ENCODE data around the gene SEMA3D.

Gene SEMA3D

DNA sequence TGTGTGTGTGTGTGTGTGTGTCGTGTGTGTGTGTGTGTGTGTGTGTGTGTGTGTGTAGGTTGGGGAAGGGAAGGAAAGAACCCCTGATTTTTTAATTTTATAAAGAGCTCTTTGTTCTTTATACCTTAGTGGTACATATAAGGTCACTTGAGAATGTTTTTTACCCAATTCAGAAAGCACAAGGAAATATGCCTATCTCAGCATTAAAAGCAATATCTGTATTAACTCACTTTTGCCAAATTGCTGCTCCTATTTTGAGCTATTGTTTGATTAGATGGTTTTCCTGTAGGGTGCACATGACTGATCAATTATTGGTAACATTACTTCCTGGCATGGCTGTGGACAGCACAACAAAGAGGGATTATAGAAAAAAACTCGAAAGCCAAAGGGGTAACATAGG lies 60.5 kb downstream of the SEMA3D start:
- DNase-seq (ENCODE audit: low read depth) = no peak

DNA sequence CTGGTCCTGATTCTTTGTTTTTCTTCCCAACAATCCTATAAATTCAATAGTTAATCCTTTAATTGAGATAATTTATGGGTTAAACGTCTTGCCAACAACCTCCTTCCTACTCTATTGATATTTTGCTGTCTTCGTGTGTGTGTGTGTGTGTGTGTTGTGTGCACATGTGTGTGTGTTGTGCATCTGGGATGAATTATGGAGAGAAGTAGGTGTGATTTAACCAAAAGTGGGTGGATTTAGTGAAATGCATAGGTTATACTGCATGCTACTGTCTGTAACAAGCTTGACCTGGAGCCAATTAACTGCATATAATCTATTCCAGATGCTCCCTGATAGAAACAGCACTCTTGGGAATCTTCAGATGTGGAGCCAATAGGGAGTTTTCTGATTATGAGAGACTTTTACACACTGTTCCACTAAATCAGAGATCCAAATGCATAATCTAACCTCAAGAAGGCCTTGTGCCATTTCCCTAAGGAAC lies 61.2 kb downstream of the SEMA3D start:
- no peak for DNase-seq (ENCODE audit: low read depth)

DNA sequence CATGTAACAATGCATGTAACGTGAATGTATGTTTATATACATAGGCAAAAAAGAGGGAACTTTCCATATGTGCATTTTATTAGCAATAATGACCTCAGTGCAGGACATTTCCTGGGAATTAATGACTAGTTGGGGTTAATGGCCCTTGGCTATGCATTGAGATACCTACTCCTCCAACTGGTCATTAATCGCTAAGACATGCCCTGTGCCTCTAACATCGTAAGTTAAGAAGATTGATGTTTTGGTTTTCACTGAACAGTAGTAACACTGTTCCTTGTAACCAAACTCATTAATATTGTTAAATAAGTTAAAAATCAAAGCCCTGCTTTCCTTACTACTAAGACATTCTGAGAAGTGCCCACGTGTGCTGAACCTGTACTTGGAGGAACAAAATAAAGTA lies 61.7 kb downstream of the SEMA3D start:
- no peak for DNase-seq (ENCODE audit: low read depth)

DNA sequence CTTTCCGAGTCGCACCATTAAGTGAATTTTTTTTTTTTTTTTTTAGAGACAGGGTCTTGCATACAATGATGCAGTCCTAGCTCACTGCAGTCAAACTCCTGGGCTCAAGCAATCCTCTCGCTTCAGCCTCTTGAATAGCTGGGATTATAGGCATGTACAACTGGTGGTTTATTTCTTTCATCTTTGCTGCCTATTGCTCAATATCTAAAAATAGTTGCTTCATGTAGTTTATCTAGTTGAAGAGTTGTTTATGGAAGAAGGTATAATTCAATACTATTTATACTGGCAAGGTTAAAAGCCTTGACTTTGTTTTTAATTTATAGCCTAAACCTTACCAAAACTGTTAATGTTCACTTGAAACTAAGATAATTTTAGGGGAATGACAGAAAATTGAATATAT lies 66.9 kb downstream of the SEMA3D start:
- DNase-seq (ENCODE audit: low read depth) = peak; percentile 72

DNA sequence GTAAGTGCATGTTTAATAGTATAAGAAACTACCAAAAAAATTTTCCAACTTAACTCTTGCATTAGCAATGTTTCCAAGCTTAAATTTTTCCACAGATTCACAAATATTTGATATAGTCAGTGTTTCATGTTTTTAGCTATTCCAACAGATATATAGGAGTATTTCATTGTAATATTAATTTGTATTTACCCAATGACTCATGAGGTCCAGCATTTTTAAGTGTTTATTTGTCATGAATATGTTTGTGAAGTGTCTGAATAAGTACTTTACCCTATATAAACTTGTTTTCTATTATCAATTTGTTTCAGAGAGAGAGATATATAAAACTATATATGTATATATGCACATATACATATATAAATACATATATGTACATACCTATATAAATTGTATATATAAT lies 71.0 kb downstream of the SEMA3D start:
- DNase-seq (ENCODE audit: low read depth) = no peak

DNA sequence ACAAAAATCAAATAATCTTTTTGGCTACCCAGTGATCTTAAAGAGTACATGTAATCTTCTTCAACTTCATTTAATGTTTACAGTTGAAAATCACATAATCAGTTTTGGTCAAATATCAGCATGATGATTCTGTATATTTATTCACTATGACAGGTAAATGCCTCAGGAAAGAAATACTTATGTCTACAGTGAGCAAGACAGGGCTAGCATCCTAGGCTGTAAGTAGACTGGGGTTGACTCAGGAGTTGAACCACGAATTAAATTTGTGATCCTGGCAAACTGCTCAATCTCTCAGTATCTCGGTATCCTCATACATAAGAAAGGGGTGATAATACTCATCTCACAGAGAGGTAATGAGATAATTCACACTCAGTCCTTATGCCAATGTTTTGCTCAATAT lies 71.8 kb downstream of the SEMA3D start:
- DNase-seq (ENCODE audit: low read depth) = no peak

DNA sequence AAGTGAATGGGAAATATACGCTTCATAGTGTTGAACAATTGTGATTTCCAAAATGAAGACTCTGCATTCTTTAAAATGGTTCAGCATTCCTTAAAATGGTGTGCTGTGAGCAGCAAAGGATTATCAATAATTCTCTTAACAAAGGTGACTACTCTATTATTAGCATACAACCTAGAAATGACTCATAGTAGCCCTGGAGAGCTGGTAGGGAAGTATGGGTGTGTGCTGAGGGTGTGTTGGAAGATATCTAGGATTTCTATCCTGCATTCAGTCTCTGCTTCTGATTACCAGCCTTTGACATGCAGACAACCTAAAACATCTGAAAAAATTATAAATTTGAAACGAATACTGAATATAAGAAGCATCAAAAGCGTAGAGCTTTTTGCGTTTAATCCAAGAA lies 72.5 kb downstream of the SEMA3D start:
- DNase-seq (ENCODE audit: low read depth) = no peak

DNA sequence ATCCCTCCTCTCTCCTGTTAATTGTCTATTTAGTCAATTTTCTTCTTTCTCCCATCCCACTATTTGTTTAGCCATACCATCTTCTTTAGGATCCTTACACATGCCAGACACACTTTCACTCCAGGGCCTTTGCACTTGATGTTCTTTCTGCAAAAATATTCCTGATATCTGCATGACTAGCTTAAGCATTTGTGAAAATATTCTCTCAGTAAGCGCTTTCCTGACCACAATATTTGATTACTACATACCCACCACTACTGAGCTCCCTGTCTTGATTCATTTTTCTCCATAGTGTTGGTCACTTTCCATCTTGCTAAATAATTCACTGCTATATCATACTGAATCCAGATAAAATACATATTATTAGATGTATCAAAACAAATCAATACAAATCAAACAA lies 75.1 kb downstream of the SEMA3D start:
- DNase-seq (ENCODE audit: low read depth) = peak; percentile 90

DNA sequence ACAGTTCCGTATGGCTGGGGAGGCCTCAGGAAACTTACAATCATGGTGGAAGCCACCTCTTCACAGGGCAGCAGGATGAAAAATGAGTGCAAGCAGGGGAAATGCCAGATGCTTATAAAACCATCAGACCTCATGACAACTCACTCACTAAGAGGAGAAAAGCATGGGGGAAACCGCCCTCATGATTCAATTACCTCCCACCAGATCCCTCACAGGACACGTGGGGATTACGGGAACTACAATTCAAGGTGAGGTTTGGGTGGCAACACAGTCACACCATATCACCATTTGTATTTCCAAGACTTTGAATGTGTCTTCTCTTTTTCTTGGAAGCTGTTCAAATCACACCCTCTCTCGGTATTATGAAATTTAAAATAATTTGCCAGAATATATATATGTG lies 80.1 kb downstream of the SEMA3D start:
- DNase-seq (ENCODE audit: low read depth) = no peak

DNA sequence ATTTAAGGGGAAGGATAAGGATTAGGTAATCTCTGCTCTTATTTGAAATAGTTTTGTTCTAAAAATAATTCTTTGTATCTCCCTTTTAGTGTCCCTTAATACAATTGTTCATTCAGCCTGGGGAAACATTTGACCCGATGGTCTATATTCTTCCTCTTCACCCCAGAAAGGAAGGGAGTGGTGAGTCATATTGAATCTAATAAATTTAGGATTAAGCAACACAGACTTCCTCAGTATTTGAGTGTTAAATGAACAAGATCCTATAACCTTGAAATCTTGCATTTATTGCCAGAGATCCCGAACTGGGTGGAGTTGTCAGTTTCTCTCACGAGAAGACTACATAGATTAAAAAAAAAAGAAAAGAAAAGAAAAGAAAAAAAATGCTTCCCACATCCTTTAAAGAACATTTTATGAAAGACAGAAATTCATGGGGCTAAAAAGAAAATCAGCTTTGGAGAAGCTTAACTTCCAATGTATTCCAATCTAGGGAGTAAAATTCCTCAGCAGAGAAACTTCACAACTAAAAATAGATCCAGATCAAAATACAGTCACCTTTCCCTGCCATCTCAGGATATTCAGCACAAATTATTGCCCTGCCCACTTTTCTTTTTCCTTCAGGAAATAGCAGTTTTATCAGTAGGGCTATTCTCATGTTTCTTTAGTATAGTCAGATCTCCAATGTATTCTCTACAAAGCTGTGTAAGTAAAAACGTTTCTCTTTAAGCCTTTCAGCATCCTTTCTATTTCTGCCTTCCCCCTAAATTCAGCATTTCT lies 82.2 kb downstream of the SEMA3D start:
- peak; percentile 21 for DNase-seq (ENCODE audit: low read depth)

DNA sequence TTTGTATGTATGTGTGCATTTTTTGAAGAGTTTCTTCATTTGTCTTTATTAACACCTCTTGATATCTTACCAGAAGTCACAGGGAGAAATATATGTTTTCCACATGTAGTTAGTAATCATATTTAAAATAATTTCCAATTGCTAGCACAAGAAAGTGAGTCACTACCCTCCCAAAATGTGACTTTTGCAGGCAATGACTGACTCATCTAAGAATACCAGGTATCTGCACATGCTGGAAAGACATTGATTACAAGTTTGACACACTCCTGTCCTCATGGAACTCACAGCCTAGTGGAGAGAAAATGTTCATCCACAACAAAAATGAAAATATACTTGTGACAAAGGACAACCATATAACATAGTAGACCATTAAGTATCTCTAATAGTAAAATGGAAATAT lies 82.9 kb downstream of the SEMA3D start:
- no peak for DNase-seq (ENCODE audit: low read depth)

DNA sequence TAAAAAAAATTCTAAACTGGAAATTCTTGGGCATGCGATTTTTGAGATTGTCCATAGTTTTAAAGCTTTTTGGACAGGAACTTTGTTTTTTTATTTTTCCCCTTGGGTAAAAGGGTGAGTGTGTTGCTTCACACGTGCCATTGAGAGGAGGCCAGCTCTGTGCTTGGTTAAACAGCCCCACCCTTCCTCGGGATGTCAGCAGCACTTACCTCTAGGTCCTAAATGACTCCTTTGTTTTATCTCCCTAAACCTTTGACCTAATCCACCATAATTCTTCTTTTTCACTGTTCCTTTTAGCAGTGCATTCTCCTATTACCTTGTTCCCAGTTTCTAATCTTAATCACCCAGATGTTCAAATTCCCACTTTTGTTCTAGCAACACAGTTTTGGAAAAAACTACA lies 83.5 kb downstream of the SEMA3D start:
- no peak for DNase-seq (ENCODE audit: low read depth)

DNA sequence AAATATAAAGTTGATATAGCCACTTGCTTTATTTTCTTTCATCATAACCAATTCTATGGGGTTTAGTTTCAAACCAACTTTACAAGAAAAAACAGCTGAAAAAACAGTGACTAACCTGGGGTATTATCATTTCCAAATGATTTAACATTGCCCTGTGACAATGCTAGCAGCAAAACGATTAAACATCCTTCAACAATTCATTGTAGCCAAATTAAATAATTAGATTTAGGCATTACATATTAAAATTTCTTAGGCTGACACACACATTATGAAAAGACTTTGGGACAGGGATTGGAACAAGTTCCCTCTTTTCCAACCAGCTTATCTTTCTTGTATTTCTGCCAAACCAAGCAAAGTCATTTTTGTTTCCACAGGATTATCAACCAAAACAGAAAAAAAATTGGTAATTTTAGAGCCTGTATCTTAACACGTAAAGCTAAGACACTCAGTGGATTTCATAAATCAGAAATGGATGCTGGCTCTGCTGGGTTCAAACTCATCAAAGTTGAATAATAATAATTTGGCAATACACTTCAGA lies 84.0 kb downstream of the SEMA3D start:
- peak; percentile 9 for DNase-seq (ENCODE audit: low read depth)

DNA sequence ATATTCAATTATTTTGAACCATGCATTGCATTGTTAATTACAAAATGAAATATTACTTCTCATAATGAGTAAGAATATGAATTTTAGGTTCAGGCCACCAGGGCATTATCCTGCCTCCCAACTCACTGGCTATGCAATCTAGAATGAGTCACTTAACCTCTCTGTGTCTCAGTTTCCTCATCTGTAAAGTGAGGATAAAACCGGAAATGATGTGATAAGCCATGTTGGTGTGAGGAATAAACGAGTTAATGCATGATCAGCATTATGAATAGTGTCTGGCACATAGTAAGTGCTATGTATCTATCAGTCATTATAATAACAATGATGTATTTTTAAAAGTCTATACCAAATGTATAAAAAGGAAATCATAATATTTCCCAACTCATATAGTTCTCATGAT lies 85.5 kb downstream of the SEMA3D start:
- no peak for DNase-seq (ENCODE audit: low read depth)

DNA sequence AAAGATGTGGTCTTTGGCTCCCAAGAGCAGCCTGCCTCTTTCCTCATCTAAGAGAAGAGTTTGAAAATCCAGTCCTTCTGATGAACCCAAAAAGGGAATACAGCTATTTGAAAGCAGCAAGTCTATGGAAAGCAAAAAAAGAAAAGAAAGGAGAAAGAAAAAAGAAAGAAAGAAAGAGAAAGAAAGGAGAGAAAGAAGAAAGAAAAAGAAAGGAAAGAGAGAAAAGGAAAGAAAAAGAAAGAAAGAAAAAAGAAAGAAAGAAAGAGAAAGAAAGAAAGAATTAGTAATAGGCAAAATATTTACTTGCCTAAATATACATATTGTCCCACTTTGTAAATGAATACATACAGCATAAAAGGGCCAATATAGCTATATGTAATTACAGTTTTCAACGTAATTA lies 89.0 kb downstream of the SEMA3D start:
- DNase-seq (ENCODE audit: low read depth) = no peak

DNA sequence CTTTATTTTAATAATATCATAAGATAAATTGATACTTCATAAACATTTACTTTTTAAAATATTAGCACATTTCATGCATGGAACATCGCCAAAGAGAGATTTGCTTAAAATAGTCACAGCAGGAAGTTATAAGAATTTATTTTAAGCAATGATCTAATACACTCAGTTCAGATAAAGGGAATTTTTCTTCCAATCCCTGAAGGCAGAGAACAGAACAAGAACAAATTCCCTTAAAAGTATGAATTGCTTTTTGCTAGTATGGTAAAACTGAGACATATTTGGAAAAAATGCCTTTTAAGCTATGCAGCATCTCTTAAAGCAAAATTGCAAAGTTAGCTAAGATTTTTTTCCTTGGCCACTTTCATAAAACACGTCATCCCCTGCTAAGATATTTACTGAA lies 91.0 kb downstream of the SEMA3D start:
- no peak for DNase-seq (ENCODE audit: low read depth)

DNA sequence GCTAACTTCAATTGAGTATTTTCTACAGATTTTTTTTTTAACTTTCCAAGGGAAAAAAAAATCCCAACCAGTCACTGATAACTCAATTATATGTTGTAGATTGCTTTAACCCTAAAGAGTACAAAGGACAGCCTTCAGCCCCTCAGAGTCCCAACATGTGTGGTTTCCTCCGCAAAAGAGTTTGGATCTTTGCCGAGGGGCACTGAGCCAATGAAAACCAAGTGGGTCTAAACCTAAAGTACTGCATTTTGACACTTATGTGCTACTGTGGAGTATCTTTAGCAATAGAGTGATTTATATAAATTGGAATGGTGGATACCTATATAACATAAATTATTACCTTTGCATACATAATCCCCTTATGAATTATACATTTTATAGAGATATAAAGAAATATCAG lies 91.5 kb downstream of the SEMA3D start:
- no peak for DNase-seq (ENCODE audit: low read depth)

DNA sequence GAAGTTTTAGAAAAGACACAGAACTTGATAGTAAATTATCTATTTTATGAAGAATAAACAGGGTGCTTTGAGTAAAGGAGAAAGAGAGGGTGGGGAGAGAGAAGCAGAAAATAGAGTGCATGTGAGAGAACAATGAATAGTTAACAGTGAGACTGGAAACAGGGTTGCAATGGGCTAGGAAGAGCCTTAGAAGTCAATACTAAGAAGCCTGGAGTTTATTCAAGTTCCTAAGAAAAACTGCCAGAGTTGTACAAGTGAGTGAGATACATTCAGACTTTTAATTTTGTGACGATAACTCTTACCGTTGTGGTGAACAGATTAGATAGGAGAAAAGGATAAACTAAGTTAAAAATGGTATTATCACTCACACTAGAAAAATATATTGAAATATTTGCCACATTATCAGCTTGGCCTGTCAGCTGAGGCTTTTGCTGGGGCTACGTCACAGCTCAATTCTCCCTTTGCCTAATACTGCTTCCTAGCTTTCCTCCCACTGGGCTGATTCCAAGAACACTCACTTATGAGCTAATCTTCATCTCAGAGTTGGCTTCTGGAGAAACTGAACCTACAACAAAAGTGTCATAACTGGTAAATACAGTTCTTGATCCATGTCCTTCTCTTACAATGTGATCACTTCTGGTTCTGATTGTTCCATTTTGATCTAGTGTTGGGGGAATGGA lies 92.7 kb downstream of the SEMA3D start:
- DNase-seq (ENCODE audit: low read depth) = no peak

DNA sequence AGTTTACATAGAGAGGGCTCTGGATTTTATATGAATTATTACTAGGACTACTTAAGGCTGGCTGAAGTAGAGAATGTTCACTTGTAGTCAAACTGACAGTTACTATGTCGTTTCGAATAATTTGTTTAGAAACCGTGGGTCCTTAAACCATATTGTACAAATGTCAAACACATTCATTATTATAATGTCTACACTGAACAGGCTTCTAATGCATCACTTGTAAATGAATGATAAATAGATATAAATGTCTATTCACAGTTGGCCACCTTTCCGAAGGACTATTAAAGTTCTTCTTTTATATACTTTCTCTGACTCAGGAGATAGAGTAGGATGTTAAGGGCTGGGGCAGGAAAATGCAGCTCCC lies 95.3 kb downstream of the SEMA3D start:
- no peak for DNase-seq (ENCODE audit: low read depth)

DNA sequence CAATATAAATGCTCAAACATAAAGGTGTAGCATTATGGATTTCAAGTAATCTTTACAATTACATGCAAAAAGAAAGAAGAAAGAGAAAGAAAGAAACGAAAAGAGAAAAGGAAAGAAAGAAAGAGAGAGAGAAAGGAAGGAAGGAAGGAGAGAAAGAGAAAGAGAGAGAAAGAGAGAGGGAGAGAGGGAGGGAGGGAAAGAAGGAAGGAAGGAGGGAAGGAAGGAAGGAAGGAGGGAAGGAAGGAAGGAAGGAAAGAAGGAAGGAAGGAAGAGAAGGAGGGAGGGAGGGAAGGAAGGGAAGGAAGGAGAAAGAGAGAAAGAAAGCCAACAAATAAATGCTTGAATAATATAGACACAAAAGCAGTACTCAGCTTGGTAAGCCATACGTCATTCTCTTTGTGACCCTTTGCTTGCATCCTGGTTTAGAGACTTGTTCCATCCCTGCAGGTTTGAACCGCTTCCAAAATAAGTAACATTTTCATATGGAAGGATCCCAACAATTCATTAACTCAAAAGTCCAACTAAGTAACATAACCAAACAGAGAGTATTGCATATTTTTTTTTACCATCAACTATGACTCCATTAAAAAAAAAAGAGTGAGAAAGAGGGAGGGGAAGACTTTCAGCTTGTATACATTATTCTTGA lies 95.8 kb downstream of the SEMA3D start:
- no peak for DNase-seq (ENCODE audit: low read depth)

DNA sequence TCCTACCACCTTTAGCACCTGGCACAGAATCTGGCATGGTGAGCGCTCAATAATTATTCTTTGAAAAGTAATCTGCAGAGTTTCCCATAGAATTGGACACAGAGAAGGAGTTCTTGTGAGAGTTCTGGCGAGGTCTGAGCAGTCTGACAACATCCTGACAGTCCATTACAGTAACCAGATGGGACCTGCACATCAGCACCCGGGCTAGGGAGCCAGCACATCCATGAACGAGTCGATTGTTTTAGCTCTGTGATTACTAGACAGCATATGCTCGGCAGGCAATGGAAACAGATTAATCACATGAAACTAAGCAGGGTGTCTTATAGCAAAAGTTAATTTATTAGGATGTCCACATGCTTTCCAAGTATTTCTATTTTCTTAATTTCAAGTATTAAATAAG lies 96.7 kb downstream of the SEMA3D start:
- no peak for DNase-seq (ENCODE audit: low read depth)

DNA sequence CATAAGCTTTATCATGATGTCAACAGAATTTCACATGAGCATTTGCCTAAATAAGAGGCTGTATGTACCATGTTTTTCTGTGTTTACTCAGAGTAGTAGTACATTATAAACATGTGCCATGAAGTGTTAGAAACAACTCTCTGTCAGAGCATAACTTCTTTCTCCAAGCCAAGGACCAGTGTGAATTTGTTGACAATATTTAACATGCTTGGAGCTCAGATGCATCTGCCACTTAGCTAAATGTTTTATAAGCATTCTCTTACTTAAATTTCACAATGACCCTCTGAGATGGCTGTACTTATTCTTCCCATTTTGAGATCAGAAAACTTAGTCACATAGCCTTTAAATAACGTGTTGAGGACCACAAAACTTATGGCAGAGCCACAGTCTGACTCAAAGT lies 105.0 kb downstream of the SEMA3D start:
- no peak for DNase-seq (ENCODE audit: low read depth)

DNA sequence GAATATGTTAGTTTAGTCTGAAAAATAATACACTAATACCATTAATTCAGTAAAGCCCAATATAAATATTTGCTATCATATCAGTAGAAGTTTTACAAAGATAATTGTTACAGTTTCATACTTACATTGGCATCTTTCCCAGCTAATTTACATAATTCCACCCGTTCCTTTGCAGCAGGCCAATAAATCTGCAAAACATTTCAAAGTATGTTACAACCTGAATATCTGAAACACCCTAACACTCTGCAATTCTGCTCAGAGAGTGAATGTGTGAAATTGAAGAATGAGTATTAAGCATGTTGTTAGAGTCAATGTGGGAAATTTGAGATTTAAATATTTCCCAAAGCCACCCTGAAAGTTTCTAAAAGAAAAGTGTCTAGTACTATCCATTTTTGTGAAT lies 105.5 kb downstream of the SEMA3D start:
- peak; percentile 19 for DNase-seq (ENCODE audit: low read depth)

All from amniotic epithelial cell (primary cell).